ENCODE results near the gene FXYD7. TPM values are rescaled to one million over a fixed set of nuclear protein-coding genes. Genes with fewer than 3 reads are reported as not detected.

FXYD7 gene
- polyA plus RNA-seq, 3 donors, result 0.16 TPM; not detected in 2

- Histone ChIP-seq H4K20me1 (ENCODE audit: insufficient read depth, low read length) (no peaks in the 10 kb centered on the region), H2AFZ (ENCODE audit: insufficient read depth, low read depth, low read length, poor library complexity, severe bottlenecking) (no peak overlapping the region), H3K79me2 (ENCODE audit: insufficient read depth, low read length) (no peaks in the 10 kb centered on the region), H3K27me3 (ENCODE audit: control insufficient read depth in 2 of 2, insufficient read depth in 2 of 2, low read length in 2 of 2) (no peaks in the 10 kb centered on the region), H3K4me3 (replicated peaks in 1 of 3; ENCODE audit: low read depth in 2 of 3, low read length in 3 of 3) (no peak overlapping the region), H3K9me3 (replicated peaks in 1 of 2; ENCODE audit: control insufficient read depth in 1 of 2, insufficient read depth in 1 of 2, low read length in 2 of 2) (no peaks in the 10 kb centered on the region), H3K4me2 (replicated peaks; ENCODE audit: extremely low read depth, low read length, poor library complexity, severe bottlenecking) (no peak overlapping the region), H3K9ac (ENCODE audit: insufficient read depth, low read length, poor library complexity, severe bottlenecking) (no peak overlapping the region), H3K36me3 (replicated peaks in 1 of 2; ENCODE audit: control insufficient read depth in 1 of 2, insufficient read depth in 2 of 2, low read length in 2 of 2) (peaks cover 7 to 14% of the 10 kb centered on the region in 2 donors), H3K4me1 (ENCODE audit: control insufficient read depth in 1 of 2, insufficient read depth in 2 of 2, low read length in 2 of 2) (peaks cover 31 to 48% of the 10 kb centered on the region in 2 donors), H3K27ac (ENCODE audit: low read depth in 1 of 2, low read length in 2 of 2) (no peak overlapping the region)
- 77% methylated on average over 4 of the region's 6 CpGs for WGBS (ENCODE audit: insufficient coverage)
- H3K27me3 Mint-ChIP-seq (ENCODE audit: low read depth in 3 of 3), result no peaks in the 10 kb centered on the region
- intact Hi-C loops (cut with micrococcal nuclease), result no loop called here
- H3K4me1 Mint-ChIP-seq, result peaks cover 68% of the 10 kb centered on the region
- H3K4me3 Mint-ChIP-seq, result no peak overlapping the region
- no peak for DNase-seq
- H3K9me3 Mint-ChIP-seq, result peaks cover 0 to 4% (median 0%) of the 10 kb centered on the region in 7 donors
- no peak for TF ChIP-seq CTCF (IDR thresholded peaks at IDR 0.05)
- peaks cover 9 to 22% of the 10 kb centered on the region in 2 donors for H3K36me3 Mint-ChIP-seq
- H3K27ac Mint-ChIP-seq, result no peak overlapping the region
Measured at GRCh38 chr19:35174226-35174625, 31.2 kb downstream of the FXYD7 start.

- no peak overlapping the region for H3K4me3 ChIP-seq (replicated peaks in 1 of 3; ENCODE audit: low read depth in 2 of 3, low read length in 3 of 3)
- H3K4me2 ChIP-seq (replicated peaks; ENCODE audit: extremely low read depth, low read length, poor library complexity, severe bottlenecking), result peak overlapping the region; percentile 20
- H3K4me1 ChIP-seq (ENCODE audit: control insufficient read depth in 1 of 2, insufficient read depth in 2 of 2, low read length in 2 of 2), result peaks cover 24 to 30% of the 10 kb centered on the region in 2 donors
- intact Hi-C loops (cut with micrococcal nuclease), result loop anchor here in 1 of 2 donors (5.0 kb wide), 1 partner anchor 36 kb away; no protein-coding TSS in a partner anchor
- no peak overlapping the region for H3K9ac ChIP-seq (ENCODE audit: insufficient read depth, low read length, poor library complexity, severe bottlenecking)
- Mint-ChIP-seq H3K9me3 (peaks cover 0 to 4% (median 0%) of the 10 kb centered on the region in 7 donors), H3K27me3 (ENCODE audit: low read depth in 3 of 3) (peaks cover 0 to 2% (median 0%) of the 10 kb centered on the region in 3 donors), H3K27ac (peak overlapping the region in 6 of 7 donors; percentile 18 to 87 (median 79)), H3K4me1 (peaks cover 53% of the 10 kb centered on the region), H3K36me3 (peaks cover 0 to 6% of the 10 kb centered on the region in 2 donors), H3K4me3 (peak overlapping the region in 1 of 2 donors; percentile 28)
- H3K27me3 ChIP-seq (ENCODE audit: control insufficient read depth in 2 of 2, insufficient read depth in 2 of 2, low read length in 2 of 2), result no peaks in the 10 kb centered on the region
- WGBS (ENCODE audit: insufficient coverage), result 85% methylated on average over 2 of the region's 3 CpGs
- peak overlapping the region; percentile 20 to 38 for H3K27ac ChIP-seq (ENCODE audit: low read depth in 1 of 2, low read length in 2 of 2)
- no peak for TF ChIP-seq CTCF (IDR thresholded peaks at IDR 0.05)
- no peaks in the 10 kb centered on the region for H3K36me3 ChIP-seq (replicated peaks in 1 of 2; ENCODE audit: control insufficient read depth in 1 of 2, insufficient read depth in 2 of 2, low read length in 2 of 2)
- H4K20me1 ChIP-seq (ENCODE audit: insufficient read depth, low read length), result no peaks in the 10 kb centered on the region
- peak overlapping the region; percentile 7 for H2AFZ ChIP-seq (ENCODE audit: insufficient read depth, low read depth, low read length, poor library complexity, severe bottlenecking)
- no peak for DNase-seq
- H3K79me2 ChIP-seq (ENCODE audit: insufficient read depth, low read length), result no peaks in the 10 kb centered on the region
- no peaks in the 10 kb centered on the region for H3K9me3 ChIP-seq (replicated peaks in 1 of 2; ENCODE audit: control insufficient read depth in 1 of 2, insufficient read depth in 1 of 2, low read length in 2 of 2)
Measured at GRCh38 chr19:35176181-35176570, 33.1 kb downstream of the FXYD7 start.

All from CD14-positive monocyte (primary cell).